Activated B cell treated with CpG ODN at 0.5 μM for 24 hours (primary cell): Measurements from ENCODE around the gene DDX5. TPM values are rescaled to one million over a fixed set of nuclear protein-coding genes. Genes with fewer than 3 reads are reported as not detected.
"Not testable (repeated sequence)": the region's sequence is repeated elsewhere in the genome, so short reads cannot be mapped to it uniquely, and the experiment has no call there.

Experiments
- ATAC-seq: fragments of 200-7000 bp; cut with Tn5 transposase; one replicate; pipeline ENCODE4 v1.10.0; 2021; ENCODE audit warnings: low read depth, mild to moderate bottlenecking, moderate library complexity
- CTCF ChIA-PET: fragments of 350-600 bp; sonication (Branson Sonifier 250); formaldehyde crosslinking; loops from one replicate; lab custom pipeline; 2021; ENCODE audit warnings: antibody characterized with exemption; lab: Charles Lee
- POLR2A ChIA-PET: fragments of 350-600 bp; sonication (Branson Sonifier 250); formaldehyde crosslinking; loops from one replicate; lab custom pipeline; 2021; ENCODE audit warnings: antibody characterized with exemption; lab: Charles Lee
- DNase-seq: peaks from one replicate; pipeline ENCODE4 v3.0.0; 2022
- H3K27ac Mint-ChIP-seq: one replicate; pipeline ENCODE4 v1.8.0; 2020; ENCODE audit warnings: mixed read lengths
- H3K27me3 Mint-ChIP-seq: one replicate; pipeline ENCODE4 v1.8.0; 2021; ENCODE audit warnings: mixed read lengths
- H3K36me3 Mint-ChIP-seq: one replicate; pipeline ENCODE4 v1.8.0; 2021; ENCODE audit warnings: low read depth, mixed read lengths
- H3K4me1 Mint-ChIP-seq: one replicate; pipeline ENCODE4 v1.8.0; 2021; ENCODE audit warnings: mixed read lengths
- H3K4me3 Mint-ChIP-seq: one replicate; pipeline ENCODE4 v1.8.0; 2020; ENCODE audit warnings: mild to moderate bottlenecking, mixed read lengths
- H3K9me3 Mint-ChIP-seq: one replicate; pipeline ENCODE4 v1.8.0; 2020; ENCODE audit warnings: mixed read lengths
- intact Hi-C: fragments of 100-400 bp; cut with micrococcal nuclease; formaldehyde crosslinking; loops from one replicate; pipeline ENCODE4 v1.15.1; 2024
- total RNA-seq: library from RNA; stranded (reverse); gene quantifications from 2 replicates; pipeline ENCODE4 v1.2.3, GENCODE V29; 2022
- TF ChIP-seq, protein P1 (sequence below): fragments of 200-600 bp; IDR thresholded peaks from one replicate; pipeline ENCODE4 v1.8.0; 2022; ENCODE audit warnings: antibody characterized with exemption, mild to moderate bottlenecking

The DDX5 gene
- total RNA-seq, 1 donor from 2014 or later, result 1,208 TPM

DNA sequence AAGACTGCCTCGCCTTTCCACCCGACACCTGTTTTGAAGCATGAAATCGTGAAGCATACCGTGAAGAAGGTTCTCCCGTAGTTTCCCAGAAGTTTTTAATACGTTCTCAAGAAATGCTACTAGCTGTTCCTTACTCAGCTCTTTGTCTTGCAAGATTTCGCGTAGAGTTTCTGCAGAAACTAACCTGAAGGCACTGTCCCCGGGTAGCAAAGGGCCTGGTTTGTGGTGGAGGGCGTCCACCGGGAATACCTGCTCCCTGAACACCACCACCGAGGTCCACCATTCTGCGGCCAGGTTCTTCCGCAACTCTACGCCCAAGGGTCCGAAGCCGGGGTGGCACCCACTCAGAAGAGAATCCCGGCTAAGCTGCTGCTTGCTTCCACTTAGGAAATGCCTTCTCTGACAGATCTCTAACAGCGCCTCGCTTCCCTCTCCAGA, 9.7 kb downstream of the DDX5 start:
- CTCF ChIA-PET, result interaction anchor here (0.5 to 6.6 kb wide), 6 partner anchors 9 to 693 kb away, joined by 3 to 67 read pairs (median 4); no protein-coding TSS in a partner anchor
- peaks cover 69% of the 10 kb centered on the region for H3K4me1 Mint-ChIP-seq
- DNase-seq (no peak), ATAC-seq (no peak)
- TF ChIP-seq, protein P1, sequence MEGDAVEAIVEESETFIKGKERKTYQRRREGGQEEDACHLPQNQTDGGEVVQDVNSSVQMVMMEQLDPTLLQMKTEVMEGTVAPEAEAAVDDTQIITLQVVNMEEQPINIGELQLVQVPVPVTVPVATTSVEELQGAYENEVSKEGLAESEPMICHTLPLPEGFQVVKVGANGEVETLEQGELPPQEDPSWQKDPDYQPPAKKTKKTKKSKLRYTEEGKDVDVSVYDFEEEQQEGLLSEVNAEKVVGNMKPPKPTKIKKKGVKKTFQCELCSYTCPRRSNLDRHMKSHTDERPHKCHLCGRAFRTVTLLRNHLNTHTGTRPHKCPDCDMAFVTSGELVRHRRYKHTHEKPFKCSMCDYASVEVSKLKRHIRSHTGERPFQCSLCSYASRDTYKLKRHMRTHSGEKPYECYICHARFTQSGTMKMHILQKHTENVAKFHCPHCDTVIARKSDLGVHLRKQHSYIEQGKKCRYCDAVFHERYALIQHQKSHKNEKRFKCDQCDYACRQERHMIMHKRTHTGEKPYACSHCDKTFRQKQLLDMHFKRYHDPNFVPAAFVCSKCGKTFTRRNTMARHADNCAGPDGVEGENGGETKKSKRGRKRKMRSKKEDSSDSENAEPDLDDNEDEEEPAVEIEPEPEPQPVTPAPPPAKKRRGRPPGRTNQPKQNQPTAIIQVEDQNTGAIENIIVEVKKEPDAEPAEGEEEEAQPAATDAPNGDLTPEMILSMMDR, result no peak
- POLR2A ChIA-PET, result interaction anchor here (0.5 to 7.5 kb wide), 23 partner anchors 10 to 723 kb away, joined by 3 to 295 read pairs (median 4); partner anchors contain the start of genes CCDC47, CEP95, DDX42 and DDX5
- H3K4me3 Mint-ChIP-seq, result peak overlapping the region; percentile 100
- H3K36me3 Mint-ChIP-seq, result peaks cover 75% of the 10 kb centered on the region
- no peaks in the 10 kb centered on the region for H3K9me3 Mint-ChIP-seq
- H3K27me3 Mint-ChIP-seq, result no peaks in the 10 kb centered on the region
- H3K27ac Mint-ChIP-seq, result peak overlapping the region; percentile 99
- intact Hi-C loops, result loop anchor here (2.0 kb wide), 2 partner anchors 40 to 152 kb away; no protein-coding TSS in a partner anchor

DNA sequence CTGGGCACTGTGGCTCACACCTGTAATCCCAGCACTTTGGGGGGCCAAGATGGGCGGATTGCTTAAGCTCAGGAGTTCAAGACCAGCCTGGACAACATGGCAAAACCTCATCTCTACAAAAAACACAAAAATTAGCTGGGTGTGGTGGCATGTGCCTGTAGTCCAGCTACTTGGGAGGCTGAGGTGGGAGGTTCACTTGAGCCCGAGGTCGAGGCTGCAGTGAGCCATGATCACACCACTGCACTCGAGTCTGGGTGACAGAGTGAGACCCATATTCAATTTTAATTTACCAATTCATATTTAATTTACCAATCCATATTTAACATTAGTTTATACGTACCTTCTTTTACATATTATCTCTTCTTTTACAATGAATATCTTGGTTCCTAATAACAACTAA, 10.8 kb downstream of the DDX5 start:
- Mint-ChIP-seq H3K27ac (peak overlapping the region; percentile 31), H3K4me1 (peaks cover 60% of the 10 kb centered on the region), H3K36me3 (peaks cover 75% of the 10 kb centered on the region), H3K4me3 (peak overlapping the region; percentile 100)
- H3K27me3 Mint-ChIP-seq, DNase-seq, intact Hi-C loops, ATAC-seq, H3K9me3 Mint-ChIP-seq: not testable (repeated sequence)
- POLR2A ChIA-PET, result interaction anchor here (0.6 to 7.5 kb wide), 5 partner anchors 11 to 730 kb away, joined by 4 to 295 read pairs (median 5); partner anchors contain the start of genes CEP95 and DDX5
- CTCF ChIA-PET, result interaction anchor here (6.6 kb wide), 1 partner anchor 75 kb away, joined by 67 read pairs; no protein-coding TSS in a partner anchor

- H3K27me3 Mint-ChIP-seq, result no peaks in the 10 kb centered on the region
- ChIA-PET CTCF (interaction anchor here (0.6 to 6.6 kb wide), 2 partner anchors 74 to 945 kb away, joined by 4 to 67 read pairs; no protein-coding TSS in a partner anchor), POLR2A (interaction anchor here (0.6 to 7.5 kb wide), 2 partner anchors 12 to 914 kb away, joined by 7 to 295 read pairs; partner anchors contain the start of genes CEP95 and DDX5)
- H3K4me3 Mint-ChIP-seq, result peak overlapping the region; percentile 39
- TF ChIP-seq, protein P1, result no peak
- DNase-seq (no peak), ATAC-seq (no peak)
- intact Hi-C loops, result loop anchor here (5.0 kb wide), 1 partner anchor 172 kb away; no protein-coding TSS in a partner anchor
- H3K27ac Mint-ChIP-seq, result peak overlapping the region; percentile 21
- H3K9me3 Mint-ChIP-seq, result no peaks in the 10 kb centered on the region
- H3K4me1 Mint-ChIP-seq, result peaks cover 54% of the 10 kb centered on the region
- H3K36me3 Mint-ChIP-seq, result peaks cover 73% of the 10 kb centered on the region
Observed at GRCh38 chr17:64494121-64494520, 12.0 kb downstream of the DDX5 start.

DNA sequence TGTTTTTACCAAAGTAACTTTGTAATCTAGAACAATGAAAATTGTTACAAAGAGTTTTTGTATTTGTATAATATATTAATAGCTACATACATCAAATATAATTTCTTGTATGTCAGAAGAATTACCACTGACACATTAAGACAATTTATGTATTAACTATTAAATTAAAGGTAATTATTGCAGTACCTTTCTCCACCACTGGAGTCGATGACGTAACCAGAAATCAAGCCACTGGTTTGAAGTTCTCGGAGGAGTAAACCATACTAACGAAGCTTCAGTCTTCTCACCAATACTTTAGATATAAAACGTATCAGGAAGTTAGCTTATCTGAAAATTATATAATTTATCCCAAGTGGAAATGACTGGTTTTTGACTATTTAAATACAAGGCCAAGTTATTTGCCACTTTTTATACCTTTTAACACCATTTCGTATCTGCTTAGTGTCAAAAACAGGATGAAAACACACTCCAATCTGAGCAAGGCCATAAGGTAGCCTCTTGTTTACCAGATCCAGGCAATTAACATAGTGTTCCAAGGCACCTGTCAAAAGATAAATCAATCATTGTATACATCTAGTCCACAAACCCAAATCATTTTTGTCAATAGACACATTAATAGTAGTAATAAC, 13.5 kb downstream of the DDX5 start:
- Mint-ChIP-seq H3K27me3 (no peaks in the 10 kb centered on the region), H3K36me3 (peaks cover 66% of the 10 kb centered on the region), H3K4me3 (no peak overlapping the region), H3K9me3 (no peaks in the 10 kb centered on the region), H3K4me1 (peaks cover 42% of the 10 kb centered on the region), H3K27ac (peak overlapping the region; percentile 24)
- ATAC-seq (no peak), DNase-seq (no peak)
- ChIA-PET POLR2A (interaction anchor here (7.5 kb wide), 1 partner anchor 14 kb away, joined by 295 read pairs; the partner anchor contains the start of genes CEP95 and DDX5), CTCF (interaction anchor here (0.6 to 5.7 kb wide), 5 partner anchors 15 to 74 kb away, joined by 3 to 174 read pairs (median 3); no protein-coding TSS in a partner anchor)
- TF ChIP-seq, protein P1, result peak; percentile 85
- intact Hi-C loops, result loop anchor here (2.0 to 5.0 kb wide), 2 partner anchors 14 to 170 kb away; partner anchors contain the start of genes CEP95 and DDX5

GRCh38 chr17:64491994-64492393, 14.1 kb downstream of the DDX5 start:
- TF ChIP-seq, protein P1, result no peak
- ATAC-seq (no peak), DNase-seq (no peak)
- H3K36me3 Mint-ChIP-seq, result peaks cover 65% of the 10 kb centered on the region
- no peak overlapping the region for H3K27ac Mint-ChIP-seq
- ChIA-PET CTCF (interaction anchor here (0.8 to 5.7 kb wide), 7 partner anchors 10 to 86 kb away, joined by 3 to 174 read pairs (median 4); no protein-coding TSS in a partner anchor), POLR2A (interaction anchor here (0.6 to 7.5 kb wide), 5 partner anchors 14 to 147 kb away, joined by 3 to 295 read pairs (median 5); partner anchors contain the start of genes CEP95 and DDX5)
- H3K27me3 Mint-ChIP-seq, result no peaks in the 10 kb centered on the region
- no peaks in the 10 kb centered on the region for H3K9me3 Mint-ChIP-seq
- peaks cover 36% of the 10 kb centered on the region for H3K4me1 Mint-ChIP-seq
- H3K4me3 Mint-ChIP-seq, result no peak overlapping the region
- intact Hi-C loops, result loop anchor here (1.0 to 5.0 kb wide), 4 partner anchors 15 to 185 kb away; partner anchors contain the start of genes CEP95 and DDX5
